GM18519 (cell line): ENCODE results near the gene TRMT1L.
"Not testable (repeated sequence)": the region's sequence is repeated elsewhere in the genome, so short reads cannot be mapped to it uniquely, and the experiment has no call there.

Experiments used
- ATAC-seq: cut with Tn5 transposase; IDR thresholded peaks from one replicate; pipeline ENCODE4 v1.9.1; 2021; ENCODE audit warnings: mild to moderate bottlenecking, moderate library complexity; ENCODE audit not compliant: unreplicated experiment, low FRiP score

TRMT1L gene, protein sequence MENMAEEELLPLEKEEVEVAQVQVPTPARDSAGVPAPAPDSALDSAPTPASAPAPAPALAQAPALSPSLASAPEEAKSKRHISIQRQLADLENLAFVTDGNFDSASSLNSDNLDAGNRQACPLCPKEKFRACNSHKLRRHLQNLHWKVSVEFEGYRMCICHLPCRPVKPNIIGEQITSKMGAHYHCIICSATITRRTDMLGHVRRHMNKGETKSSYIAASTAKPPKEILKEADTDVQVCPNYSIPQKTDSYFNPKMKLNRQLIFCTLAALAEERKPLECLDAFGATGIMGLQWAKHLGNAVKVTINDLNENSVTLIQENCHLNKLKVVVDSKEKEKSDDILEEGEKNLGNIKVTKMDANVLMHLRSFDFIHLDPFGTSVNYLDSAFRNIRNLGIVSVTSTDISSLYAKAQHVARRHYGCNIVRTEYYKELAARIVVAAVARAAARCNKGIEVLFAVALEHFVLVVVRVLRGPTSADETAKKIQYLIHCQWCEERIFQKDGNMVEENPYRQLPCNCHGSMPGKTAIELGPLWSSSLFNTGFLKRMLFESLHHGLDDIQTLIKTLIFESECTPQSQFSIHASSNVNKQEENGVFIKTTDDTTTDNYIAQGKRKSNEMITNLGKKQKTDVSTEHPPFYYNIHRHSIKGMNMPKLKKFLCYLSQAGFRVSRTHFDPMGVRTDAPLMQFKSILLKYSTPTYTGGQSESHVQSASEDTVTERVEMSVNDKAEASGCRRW

GRCh38 chr1:185156854-185157598 lies at the start of gene TRMT1L, which contains the start of gene SWT1:
TRMT1L (minus strand) TSS chr1:185156953; CDS start chr1:185156712, 241 bp downstream.
SWT1 (plus strand) TSS chr1:185157167; CDS start chr1:185160842, 3,675 bp downstream.
- ATAC-seq: peak; percentile 90

DNA sequence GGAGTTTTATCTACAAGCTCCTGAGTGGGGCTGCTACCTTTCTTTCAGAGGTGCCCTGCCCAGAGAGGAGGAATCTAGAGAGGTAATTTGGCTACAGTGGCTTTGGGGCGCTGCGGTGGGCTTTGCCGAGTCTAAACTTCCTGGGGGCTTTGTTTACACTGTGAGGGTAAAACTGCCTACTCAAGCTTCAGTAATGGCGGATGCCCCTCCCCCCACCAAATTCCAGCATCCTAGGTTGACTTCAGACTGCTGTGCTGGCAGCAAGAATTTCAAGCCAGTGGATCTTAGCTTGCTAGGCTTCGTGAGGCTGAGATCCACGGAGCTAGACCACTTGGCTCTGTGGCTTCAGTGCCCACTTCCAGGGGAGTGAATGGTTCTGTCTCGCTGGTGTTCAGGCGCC lies 44.1 kb upstream of the TRMT1L start:
- no peak for ATAC-seq

GRCh38 chr1:185198712-185199111 lies 42.0 kb upstream of the TRMT1L start:
- ATAC-seq: not testable (repeated sequence)

DNA sequence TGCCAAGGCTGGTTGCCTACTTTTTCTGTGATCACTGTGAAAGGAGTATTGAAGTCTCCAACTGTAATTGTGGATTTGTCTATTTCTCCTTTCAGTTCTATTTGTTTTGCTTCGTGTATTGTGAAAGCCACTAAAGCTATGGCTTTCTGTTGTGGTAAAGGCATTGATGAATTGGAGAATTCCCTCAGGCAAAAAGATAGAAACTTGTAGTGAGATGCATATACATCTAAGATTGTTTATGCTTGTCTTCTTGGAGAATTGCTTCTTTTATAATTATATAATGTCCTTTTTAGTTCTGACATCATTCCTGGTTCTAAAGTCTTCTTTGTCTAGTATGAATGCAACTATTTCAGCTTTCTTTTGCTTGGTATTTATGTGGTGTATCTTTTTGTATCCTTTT lies 37.0 kb upstream of the TRMT1L start:
- ATAC-seq: no peak

DNA sequence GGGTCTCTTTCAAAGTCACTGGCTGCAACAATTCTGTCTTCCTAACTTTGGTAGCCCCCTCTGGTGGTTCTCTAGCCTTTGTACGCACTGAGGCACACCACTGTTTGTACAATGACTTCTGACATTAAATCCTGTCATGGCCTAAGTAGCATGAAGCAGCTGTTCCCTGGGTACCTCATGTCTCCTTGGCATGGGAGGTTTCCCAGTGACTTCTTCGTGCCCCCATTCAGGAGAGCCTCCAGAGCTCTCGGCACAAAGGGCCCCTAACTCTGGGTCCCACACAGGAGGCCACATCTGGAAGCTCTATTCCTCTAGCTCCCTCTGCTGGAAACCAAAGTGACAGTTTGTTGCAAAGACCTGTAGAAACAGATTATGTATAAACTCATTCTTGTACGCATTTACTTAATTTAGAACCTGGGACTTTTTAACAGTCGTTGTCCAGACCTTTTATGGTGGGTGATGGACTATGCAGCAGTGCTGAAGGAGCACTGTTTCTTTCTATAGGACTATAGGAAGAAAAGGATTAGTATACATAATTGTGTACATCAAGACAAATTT lies 13.6 kb upstream of the TRMT1L start:
- peak; percentile 85 for ATAC-seq

DNA sequence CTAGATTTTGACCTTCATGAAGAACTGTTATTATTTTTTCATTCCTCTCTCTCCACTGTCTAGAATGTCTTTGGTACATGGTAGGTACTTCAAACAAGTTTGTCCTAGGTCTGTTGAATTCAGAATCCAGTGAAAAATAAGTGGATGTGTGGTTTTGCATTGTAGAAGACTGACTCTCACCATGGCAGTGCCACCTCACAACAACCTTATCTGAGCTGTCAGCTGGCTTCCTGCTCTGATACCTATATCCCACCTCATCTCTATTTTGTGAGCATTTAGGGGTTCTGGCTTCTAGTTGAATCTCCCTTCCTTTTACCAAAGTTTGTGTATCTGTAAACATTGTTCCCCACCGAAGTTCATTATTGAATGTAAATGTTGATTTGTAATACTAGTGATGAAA lies 9.4 kb upstream of the TRMT1L start:
- no peak for ATAC-seq

DNA sequence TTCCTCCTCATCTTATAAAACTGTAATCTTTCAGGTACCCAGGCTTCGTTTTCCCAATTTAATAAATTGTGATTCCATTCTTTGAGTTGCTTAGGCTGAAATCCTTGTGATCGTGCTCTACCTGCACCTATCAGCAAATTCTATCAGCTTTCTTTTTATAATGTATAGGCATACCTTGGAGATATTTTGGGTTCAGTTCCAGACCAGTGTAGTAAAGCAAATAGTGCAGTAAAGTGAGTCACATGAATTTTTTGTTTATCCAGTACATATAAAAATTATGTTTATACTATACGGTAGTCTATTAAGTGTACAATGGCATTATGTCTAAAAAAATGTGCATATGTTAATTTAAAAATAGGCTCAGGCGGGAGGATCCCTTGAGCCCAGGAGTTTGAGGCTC lies 5.7 kb upstream of the TRMT1L start:
- ATAC-seq: no peak

GRCh38 chr1:185159966-185160365 lies 3.2 kb upstream of the TRMT1L start:
- ATAC-seq: no peak

GRCh38 chr1:185158800-185159199 lies 2.0 kb upstream of the TRMT1L start:
- no peak for ATAC-seq

GRCh38 chr1:185157599-185158412 lies 1.1 kb upstream of the TRMT1L start:
- no peak for ATAC-seq

GRCh38 chr1:185156288-185156853 lies 382 bp downstream of the TRMT1L start:
- ATAC-seq: peak; percentile 10

DNA sequence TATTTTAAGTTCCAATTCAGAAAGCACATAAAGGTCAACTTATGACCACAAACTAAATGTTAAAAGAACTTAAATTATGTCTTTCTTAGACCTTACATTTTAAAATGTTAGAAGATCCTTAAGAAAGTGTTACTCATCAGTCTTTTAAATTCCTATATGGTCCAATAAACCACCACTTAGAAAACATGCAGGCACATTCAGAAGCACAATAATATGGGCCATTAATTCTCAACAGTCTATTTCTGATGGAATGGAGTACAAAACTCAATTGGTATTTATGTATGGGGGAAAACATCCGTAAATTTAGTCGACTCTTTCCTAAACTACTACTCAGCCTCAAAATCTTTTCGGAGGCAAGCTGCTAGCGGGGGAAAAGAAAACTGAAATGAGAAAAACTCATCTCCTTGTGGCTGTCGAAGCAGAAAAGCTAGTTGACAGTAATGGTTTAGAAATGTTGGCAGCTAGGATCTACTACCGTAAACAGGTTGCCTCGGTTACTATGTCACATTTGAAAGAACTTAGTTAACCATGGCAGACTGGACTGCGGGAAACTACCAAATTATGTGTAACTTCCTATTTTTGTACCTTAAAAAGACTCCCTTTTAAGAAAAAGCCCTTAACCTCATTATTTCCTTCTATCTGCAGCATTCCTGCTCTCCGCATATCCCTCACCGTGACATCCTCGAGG lies 1.0 kb downstream of the TRMT1L start:
- no peak for ATAC-seq

- no peak for ATAC-seq
Measured at GRCh38 chr1:185154912-185155513, 1.7 kb downstream of the TRMT1L start.

GRCh38 chr1:185152187-185152767 lies 4.5 kb downstream of the TRMT1L start:
- ATAC-seq: no peak

GRCh38 chr1:185151215-185151614 lies 5.5 kb downstream of the TRMT1L start:
- ATAC-seq: no peak

DNA sequence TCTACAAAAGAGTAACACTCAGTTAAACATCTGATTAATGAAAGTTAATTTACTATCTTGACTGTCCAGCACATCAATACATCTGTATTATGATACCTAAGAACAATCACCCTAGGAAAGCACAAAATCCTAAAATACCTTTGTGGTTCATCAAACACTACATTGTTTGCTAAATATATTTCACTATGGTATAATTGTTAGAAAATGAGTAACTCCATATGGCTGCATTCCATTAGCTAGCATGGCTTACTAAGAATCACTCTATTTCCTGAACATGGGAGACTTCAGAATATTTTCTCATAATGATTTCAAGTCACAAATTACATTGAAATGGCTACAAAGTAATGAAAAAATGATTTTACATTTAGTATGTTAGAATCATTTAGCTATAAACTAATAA lies 12.5 kb downstream of the TRMT1L start:
- ATAC-seq: no peak

GRCh38 chr1:185139246-185139645 lies 17.5 kb downstream of the TRMT1L start:
- ATAC-seq: no peak

GRCh38 chr1:185137896-185138545 lies 18.7 kb downstream of the TRMT1L start:
- no peak for ATAC-seq
